SK-N-MC (cell line): ENCODE results near the gene MED17.

ENCODE experiments used
- DNase-seq: peaks from one replicate; pipeline ENCODE4 v3.0.0-alpha.2; 2011; ENCODE audit warnings: low read depth, low spot score
- H3K27ac ChIP-seq: fragments of 200-600 bp; sonication (generic); 2 replicates; pipeline ENCODE4 v1.5.1; 2016; ENCODE audit warnings: mixed run types
- H3K36me3 ChIP-seq: fragments of 200-600 bp; sonication (generic); 2 replicates; pipeline ENCODE4 v1.6.1; 2017; ENCODE audit warnings: antibody characterized with exemption, low read length, mixed read lengths; ENCODE audit not compliant: insufficient read depth
- H3K4me3 ChIP-seq: fragments of 200-600 bp; sonication (generic); 2 replicates; pipeline ENCODE4 v1.5.1; 2016
- H3K9ac ChIP-seq: fragments of 200-600 bp; sonication (generic); 2 replicates; pipeline ENCODE4 v1.8.0; 2017; ENCODE audit warnings: mixed run types, mixed read lengths; ENCODE audit not compliant: insufficient read length
- H3K9me3 ChIP-seq: fragments of 200-600 bp; sonication (generic); 2 replicates; pipeline ENCODE4 v1.6.1; 2017; ENCODE audit warnings: low read depth, mild to moderate bottlenecking, antibody characterized with exemption, low read length, moderate library complexity, mixed read lengths
- EZH2 ChIP-seq: fragments of 200-600 bp; sonication (generic); IDR thresholded peaks from one replicate; pipeline ENCODE4 v1.6.1; 2017; ENCODE audit warnings: antibody characterized with exemption
- FOXP2 ChIP-seq: optimal IDR thresholded peaks from 2 replicates; pipeline ENCODE3; 2011; ENCODE audit warnings: mild to moderate bottlenecking, moderate library complexity; ENCODE audit not compliant: insufficient read depth; ENCODE audit errors: extremely low read length, control extremely low read depth
- POLR2AphosphoS5 ChIP-seq: IDR thresholded peaks from 2 replicates; pipeline ENCODE4 v1.6.1; 2012; ENCODE audit warnings: mild to moderate bottlenecking, low read depth, low read length, borderline replicate concordance

Gene MED17

GRCh38 chr11:93819966-93820695 lies 36.0 kb downstream of the MED17 start:
- no peak for TF ChIP-seq POLR2AphosphoS5
- no peak for TF ChIP-seq EZH2
- TF ChIP-seq FOXP2: no peak
- Histone ChIP-seq H3K36me3 (peaks cover 9% of the 10 kb centered on the region), H3K27ac (no peak overlapping the region), H3K9me3 (no peaks in the 10 kb centered on the region), H3K4me3 (no peak overlapping the region), H3K9ac (no peak overlapping the region)
- no peak for DNase-seq

GRCh38 chr11:93820847-93821246 lies 36.8 kb downstream of the MED17 start:
- H3K9ac ChIP-seq: no peak overlapping the region
- no peak overlapping the region for H3K27ac ChIP-seq
- DNase-seq: no peak
- no peak for TF ChIP-seq EZH2
- TF ChIP-seq POLR2AphosphoS5: no peak
- no peak for TF ChIP-seq FOXP2
- no peak overlapping the region for H3K4me3 ChIP-seq
- no peaks in the 10 kb centered on the region for H3K9me3 ChIP-seq
- peaks cover 2% of the 10 kb centered on the region; the same call in 1 of the 2 replicates for H3K36me3 ChIP-seq

GRCh38 chr11:93821617-93822016 lies 37.5 kb downstream of the MED17 start:
- Histone ChIP-seq H3K4me3 (no peak overlapping the region), H3K27ac (no peak overlapping the region), H3K9ac (no peak overlapping the region), H3K36me3 (no peaks in the 10 kb centered on the region), H3K9me3 (no peaks in the 10 kb centered on the region)
- TF ChIP-seq POLR2AphosphoS5 (no peak), EZH2 (no peak), FOXP2 (no peak)
- no peak for DNase-seq

- no peak for DNase-seq
- H3K36me3 ChIP-seq: no peaks in the 10 kb centered on the region
- TF ChIP-seq POLR2AphosphoS5 (no peak), EZH2 (no peak), FOXP2 (no peak)
- H3K9ac ChIP-seq: no peak overlapping the region
- H3K27ac ChIP-seq: no peak overlapping the region
- no peaks in the 10 kb centered on the region for H3K9me3 ChIP-seq
- H3K4me3 ChIP-seq: no peak overlapping the region
Observed at GRCh38 chr11:93822359-93822758, 38.3 kb downstream of the MED17 start.

GRCh38 chr11:93823210-93823609 lies 39.1 kb downstream of the MED17 start:
- no peak overlapping the region for H3K4me3 ChIP-seq
- H3K9ac ChIP-seq: no peak overlapping the region
- no peak for DNase-seq
- TF ChIP-seq EZH2 (no peak), POLR2AphosphoS5 (no peak), FOXP2 (no peak)
- no peaks in the 10 kb centered on the region for H3K36me3 ChIP-seq
- no peak overlapping the region for H3K27ac ChIP-seq
- no peaks in the 10 kb centered on the region for H3K9me3 ChIP-seq

GRCh38 chr11:93827363-93827762 lies 43.3 kb downstream of the MED17 start:
- H3K9ac ChIP-seq: no peak overlapping the region
- no peak overlapping the region for H3K4me3 ChIP-seq
- no peak overlapping the region for H3K27ac ChIP-seq
- no peaks in the 10 kb centered on the region for H3K9me3 ChIP-seq
- no peak for DNase-seq
- H3K36me3 ChIP-seq: no peaks in the 10 kb centered on the region
- TF ChIP-seq POLR2AphosphoS5 (no peak), EZH2 (no peak), FOXP2 (no peak)

- H3K9me3 ChIP-seq: no peaks in the 10 kb centered on the region
- H3K9ac ChIP-seq: no peak overlapping the region
- no peak overlapping the region for H3K4me3 ChIP-seq
- TF ChIP-seq FOXP2 (no peak), POLR2AphosphoS5 (no peak)
- H3K36me3 ChIP-seq: no peaks in the 10 kb centered on the region
- H3K27ac ChIP-seq: no peak overlapping the region
- no peak for DNase-seq
Observed at GRCh38 chr11:93829598-93829997, 45.5 kb downstream of the MED17 start.

- Histone ChIP-seq H3K4me3 (no peak overlapping the region), H3K36me3 (no peaks in the 10 kb centered on the region), H3K9me3 (no peaks in the 10 kb centered on the region), H3K9ac (no peak overlapping the region), H3K27ac (no peak overlapping the region)
- DNase-seq: no peak
- TF ChIP-seq POLR2AphosphoS5: no peak
Observed at GRCh38 chr11:93831343-93832127, 47.5 kb downstream of the MED17 start.
